ENCODE data around the gene ADCY1.

The ADCY1 gene

DNA sequence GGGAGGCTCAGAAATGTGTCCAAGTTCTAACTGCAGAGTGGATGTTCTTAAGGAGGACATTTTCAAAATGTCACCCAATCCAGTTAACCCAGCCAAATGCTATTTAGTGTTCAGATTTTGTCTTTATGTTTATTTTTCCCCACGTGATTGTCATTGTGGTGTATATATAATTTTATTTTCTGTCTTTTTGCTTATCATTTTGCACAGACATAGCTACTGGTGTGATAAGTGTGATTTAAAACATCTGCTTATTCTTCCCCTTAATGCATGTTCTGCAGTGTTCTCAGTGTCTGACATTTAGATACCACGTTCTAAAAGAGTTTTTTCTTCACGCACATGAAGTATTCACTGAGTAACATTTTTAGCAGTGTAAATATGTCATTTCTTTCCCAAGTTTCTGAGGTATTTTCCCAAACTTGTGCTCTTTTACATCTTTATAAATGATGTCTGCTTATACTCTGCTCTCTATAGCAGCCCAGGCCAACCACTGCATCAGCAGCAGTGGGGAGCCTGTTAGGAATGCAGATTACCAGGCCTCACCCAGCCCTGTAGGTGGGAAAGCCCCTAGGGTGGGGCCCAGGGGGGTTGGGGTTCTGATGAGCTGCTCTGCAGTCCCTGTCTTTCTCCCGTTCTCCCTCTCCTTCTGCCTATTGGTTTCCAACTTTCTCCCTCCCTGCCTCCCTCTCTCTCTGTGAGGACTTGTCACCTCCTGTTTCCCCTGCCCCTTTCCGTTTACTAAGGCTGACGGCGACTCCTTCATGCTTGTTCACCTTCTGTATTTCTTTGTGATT lies 20.8 kb downstream of the ADCY1 start:
- DNase-seq (ENCODE audit: low read depth) = no peak

DNA sequence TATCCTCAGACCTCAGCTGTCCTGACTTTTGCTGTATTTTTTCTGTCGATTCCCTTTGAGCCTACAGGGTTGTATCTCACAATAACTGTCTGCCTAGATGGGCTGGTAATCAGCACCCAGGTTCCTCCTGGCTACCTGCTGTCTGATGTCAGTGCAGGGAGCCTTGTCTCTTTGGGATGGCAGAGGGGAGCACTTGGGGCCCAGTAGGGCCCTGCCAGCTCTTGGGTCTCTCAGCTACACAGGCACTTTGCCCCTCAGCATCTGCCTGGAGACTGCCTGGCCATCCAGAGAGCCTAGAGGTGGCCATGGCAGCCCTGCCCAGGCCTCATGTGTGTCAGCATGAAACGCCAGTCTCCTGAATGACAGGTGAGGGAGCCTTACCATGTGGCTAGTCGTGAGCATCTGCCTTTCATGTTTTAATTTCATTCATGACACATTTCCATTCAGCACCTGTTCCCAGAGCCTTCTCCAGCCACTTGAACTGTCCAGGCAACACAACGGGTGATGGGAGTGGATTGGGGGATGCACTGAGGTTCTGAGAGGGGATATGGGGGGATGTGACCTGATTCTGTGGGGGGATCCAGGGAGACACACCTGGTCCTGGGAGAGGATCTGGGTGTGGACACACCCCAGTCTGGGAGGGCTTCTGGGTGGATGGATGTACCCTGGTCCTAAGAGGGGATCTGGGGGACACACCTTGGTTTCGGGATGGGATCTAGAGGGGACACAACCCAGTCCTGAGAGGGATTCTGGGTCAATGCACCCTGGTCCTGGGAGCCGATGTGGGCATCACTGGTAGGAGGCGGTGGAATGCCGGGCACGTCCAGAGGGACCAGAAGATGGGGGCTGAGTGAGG lies 21.9 kb downstream of the ADCY1 start:
- DNase-seq (ENCODE audit: low read depth) = no peak

DNA sequence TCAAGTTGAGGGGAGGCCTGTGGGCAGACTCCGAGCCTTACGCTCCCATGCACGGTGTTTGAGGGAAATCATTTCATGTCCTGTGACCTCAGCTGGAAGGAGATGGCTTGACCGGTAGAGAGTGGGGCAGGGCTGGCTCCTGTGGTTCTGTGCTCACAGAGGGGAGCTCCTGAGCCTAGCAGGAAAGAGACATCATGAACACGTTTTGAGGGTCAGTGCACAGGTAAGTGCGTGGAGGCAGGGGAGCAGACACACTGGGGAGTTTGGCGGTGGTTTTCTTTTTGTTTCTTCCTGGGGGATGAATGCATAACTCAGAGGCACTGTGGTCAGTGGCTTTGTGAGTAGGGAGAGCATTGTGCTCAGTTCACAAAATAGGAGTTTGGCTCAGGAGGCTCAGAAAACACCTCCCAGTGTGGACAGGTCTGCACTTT lies 22.5 kb downstream of the ADCY1 start:
- no peak for DNase-seq (ENCODE audit: low read depth)

DNA sequence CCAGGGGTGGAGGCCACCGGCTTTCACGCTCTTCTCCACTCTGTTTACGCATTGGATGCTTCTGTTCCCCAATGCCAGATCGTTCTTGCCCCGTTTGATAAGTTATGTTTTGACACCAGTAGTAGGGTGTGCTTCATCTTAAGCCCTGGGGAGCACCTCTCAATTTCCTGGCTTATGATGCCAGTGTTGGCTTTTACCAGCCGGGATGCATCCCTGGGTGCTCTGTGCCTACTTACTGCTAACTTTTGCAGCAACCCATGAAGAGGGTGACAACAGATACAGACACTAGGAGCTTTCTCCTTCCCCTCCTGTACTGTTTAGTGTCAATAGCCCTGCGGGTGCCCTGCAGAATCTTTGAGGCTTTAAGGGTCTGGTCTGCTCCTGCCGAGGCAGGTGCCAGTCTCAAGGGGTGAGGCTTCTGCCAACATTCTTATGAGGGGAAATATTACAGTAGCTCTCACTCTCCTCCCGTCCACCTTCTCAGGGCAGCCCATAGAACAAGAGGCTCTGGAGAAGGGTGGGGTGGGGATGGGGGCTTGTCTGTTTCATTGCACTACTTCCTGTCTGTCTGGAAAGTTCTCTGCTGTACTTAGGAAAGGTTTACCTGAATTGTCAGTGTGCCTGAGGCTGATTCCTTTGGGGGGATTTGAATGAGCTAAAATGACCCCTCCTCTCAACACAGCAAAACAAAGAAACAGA lies 23.3 kb downstream of the ADCY1 start:
- DNase-seq (ENCODE audit: low read depth) = no peak

DNA sequence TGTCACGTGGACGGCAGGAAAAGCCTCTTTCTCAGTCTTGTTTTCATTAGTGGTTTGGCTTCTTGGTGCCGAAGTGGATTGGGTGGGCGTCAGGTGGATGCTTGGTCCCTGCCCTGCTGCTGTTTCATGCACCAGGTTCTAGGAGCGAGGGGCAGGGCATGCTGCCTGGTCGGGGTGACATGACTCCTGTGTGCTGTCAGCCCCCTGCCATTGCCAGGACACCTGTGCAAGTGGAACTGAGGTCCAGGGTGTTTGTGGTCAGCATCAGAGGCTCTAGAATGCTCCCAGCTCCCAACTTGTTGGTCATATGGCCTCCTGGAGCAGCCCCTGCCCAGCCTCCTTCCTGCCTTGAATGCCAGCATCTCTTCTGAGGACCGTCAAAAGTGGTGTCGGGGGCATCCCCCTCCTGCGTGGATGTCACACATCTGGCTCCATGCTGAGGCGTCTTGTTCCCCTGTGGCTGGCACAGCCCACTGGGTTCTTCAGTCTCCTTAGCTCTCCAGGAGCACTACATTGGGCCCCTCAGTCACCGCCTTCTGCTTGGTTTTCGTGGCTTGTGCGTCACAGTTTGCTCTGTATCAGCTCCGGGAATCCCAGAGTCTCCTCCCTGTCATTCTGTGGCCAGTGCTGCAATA lies 24.8 kb downstream of the ADCY1 start:
- DNase-seq (ENCODE audit: low read depth) = no peak

DNA sequence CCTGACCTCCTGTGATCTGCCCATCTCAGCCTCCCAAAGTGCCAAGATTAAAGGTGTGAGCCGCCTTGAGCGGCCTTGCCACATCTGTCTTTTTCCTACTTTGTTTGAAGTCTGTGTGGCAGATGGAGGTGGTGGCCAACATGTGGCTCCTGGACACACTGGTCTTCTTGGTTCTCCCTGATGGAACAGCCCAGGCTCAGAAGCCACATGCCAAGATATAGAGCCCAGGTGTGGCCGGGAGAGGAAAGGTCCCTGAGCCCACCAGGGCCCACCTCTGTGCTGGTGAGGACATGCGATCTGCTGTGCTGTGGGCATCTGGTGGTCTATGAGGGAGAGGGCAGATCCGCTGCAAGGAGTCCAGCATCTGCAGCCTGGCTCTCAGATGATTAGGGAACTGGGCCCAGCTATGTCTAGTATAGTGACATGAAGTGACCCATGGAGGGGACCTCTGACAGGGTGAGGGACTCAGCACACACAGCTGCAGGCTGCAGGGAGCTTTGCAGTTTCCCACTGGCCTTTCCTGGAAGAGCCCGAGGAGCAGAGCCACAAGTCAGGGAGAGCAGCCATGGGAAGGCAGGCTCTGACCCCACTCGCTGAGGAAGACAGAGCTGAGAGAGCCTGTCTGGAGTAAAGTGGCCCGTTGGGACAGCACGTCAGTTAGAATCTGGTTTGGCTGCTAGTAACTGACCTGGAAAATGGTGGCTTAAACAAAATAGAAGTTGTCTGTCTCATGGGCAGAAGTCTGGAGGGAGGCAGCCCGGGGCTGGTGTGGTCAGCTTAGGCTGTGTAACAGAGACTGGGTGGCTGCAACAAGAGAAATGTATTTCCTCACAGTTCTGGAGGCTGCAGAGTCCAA lies 25.9 kb downstream of the ADCY1 start:
- no peak for DNase-seq (ENCODE audit: low read depth)

DNA sequence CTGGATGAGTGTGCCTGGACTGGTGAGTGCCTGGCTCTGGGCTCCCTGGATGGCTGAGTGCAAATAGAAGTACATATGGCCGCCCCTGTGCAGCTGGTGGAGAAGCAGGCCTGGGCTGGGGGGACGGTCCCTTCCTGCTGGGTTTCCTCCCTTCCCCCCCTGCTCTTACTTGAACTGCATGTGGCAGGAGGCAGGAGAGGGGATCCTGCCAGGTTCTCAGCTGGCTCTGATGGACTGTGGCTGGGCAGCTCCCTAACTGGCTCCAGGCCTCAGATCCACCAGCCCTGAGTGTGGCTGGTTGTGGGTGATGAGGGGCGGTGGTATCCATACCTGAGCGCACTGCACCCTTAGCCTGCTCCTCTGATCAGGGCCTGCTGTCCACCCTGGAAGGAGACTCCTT lies 26.9 kb downstream of the ADCY1 start:
- no peak for DNase-seq (ENCODE audit: low read depth)

DNA sequence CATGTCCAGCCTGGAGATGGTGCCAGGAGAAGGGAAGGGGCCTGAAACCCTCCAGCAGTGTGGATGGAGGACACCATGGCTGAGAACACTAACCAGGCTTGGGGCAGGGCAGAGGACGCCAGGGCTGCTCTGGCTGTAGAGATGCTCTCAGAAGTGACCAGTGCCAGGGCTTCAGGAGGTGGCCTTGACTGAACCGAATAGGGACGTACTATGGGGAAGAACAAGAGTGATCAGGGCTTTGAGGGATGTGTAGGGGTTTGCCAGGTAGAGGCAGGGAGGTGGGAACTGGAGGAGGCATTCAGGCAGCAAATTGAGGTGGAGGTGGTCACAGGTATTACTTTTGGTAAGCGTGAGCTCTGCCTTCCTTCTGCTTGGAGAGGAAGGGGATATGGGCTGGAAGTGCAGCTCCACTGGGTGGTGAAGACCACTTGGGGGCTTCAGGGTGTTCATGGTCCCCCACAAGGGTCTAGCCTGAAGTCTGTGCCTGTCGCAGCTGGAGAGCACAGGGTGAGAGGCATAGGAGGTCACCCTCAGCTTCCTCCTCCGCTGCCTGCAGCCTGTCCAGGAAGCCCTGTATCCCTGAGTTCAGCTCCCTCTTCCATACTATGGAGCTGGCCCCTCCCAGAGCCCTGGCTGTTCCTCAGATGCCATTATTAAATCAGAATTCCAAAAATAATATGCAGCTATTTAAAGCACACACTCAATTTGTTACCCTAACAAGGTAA lies 27.8 kb downstream of the ADCY1 start:
- no peak for DNase-seq (ENCODE audit: low read depth)

DNA sequence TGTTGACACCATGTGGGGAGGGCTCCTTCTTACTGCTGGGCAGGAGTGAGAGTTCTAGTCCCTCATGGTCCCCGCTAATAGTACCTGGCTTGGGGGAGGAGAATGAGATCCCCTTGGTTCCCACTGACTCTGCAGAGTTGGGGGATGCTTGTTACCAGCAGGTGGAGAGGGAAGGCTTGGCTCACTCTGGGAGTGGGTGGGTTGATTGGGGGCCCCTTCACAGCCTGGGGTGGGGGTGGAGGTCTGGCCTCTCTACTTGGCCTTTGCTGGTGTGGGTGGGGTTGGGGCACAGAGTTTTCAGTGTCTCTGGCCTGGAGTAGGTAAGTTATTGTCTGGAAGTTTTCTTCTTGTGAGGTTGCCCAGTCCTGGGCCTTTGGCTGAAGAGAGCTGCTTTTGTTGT lies 31.9 kb downstream of the ADCY1 start:
- DNase-seq (ENCODE audit: low read depth) = no peak

DNA sequence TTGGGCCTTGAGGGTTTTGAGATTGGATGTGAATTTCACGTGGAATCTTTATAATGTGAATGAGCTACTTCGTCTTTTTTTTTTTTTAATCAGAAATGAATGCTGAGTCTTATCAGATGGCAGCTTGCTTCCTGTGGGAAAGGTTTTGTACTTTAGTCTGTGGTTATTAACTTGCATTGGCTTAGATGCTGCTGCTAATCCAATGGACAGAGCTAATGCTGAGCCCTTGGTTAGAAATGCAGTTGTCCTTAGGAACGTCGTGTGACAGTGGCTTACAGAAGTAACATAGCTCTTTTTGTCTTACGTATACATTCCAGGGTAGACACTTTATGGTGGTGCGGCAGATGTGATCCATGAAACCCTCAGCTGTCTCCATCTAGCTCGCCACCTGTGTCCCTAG lies 32.8 kb downstream of the ADCY1 start:
- DNase-seq (ENCODE audit: low read depth) = no peak

DNA sequence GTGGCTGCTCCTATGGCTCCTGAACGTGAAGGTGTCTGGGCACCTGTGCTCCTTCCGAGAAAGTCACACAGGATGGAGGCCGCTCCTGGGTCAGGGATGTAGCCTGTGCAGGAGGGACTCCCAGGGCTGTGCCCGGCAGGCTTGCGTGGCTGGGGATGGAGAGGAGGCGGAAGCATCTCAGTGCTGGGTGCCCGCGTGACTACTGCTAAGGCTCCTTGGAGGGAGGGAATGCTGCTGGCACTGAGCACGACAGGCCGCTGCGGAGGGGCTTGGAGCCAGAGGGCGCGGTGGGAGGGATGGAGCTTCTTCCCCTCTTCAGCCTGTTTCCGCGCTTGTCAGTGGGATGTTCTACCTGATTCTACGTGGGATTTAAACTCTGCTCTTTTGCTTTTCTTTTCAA lies 35.0 kb downstream of the ADCY1 start:
- no peak for DNase-seq (ENCODE audit: low read depth)

DNA sequence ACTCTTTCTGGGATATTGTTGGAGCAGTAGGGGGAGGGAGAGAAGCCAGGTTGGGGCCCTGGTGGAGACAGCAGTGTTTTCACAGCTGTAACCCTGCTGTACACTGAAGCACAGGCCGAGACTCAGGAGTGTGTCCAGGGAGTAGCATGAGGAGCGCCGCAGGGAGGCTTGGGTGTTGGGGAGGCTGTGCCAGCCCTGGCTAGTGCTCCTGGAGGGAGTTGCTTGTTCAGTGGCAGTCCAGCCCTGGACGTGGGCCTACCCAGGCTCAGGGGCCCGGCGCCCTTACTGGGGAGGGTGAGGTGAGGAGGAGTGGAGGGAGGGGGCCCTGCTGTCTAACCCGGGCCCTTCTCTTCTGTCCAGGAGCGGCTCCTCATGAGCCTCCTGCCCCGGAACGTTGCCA lies 35.9 kb downstream of the ADCY1 start:
- no peak for DNase-seq (ENCODE audit: low read depth)

DNA sequence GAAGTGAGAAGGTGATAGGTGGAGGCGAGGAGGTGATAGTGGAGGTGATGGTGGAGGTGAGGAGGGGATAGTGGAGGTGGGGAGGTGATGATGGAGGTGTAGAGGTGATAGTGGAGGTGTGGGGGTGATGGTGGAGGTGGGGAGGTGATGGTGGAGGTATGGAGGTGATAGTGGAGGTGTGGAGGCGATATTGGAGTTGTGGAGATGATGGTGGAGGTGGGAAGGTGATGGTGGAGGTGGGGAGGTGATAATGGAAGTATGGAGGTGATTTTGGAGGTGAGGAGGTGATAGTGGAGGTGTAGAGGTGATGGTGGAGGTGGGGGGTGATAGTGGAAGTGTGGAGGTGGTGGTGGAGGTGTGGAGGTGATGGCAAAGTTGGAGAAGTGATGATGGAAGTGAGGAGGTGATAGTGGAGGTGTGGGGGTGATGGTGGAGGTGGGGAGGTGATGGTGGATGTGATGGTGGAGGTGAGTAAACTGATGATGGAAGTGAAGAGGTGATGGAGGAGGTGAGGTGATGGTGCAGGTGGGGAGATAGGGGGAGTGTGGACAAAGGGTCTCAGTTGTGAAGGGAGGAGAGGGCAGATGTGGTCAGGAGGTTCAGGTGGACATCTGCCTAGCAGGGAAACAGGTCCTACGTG lies 36.6 kb downstream of the ADCY1 start:
- no peak for DNase-seq (ENCODE audit: low read depth)

DNA sequence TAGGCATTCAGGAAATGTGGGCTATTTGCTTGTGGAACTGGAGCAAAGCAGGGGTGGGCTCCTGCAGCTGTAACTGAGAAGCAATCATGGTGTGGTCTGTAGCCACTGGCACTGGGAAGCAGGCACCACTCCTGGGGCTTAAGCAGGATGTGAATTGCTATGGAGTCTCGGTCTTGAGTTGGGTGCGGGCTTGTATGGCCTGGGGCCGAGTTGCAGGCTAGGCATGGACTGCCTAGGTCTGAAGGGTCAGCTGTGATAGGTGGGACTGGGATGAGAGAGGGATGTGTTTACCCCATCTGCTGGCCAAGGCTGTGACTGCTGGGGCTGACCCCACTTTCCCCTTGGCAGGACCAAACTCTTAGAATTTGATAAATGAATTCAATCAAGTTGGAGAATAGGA lies 43.0 kb downstream of the ADCY1 start:
- no peak for DNase-seq (ENCODE audit: low read depth)

DNA sequence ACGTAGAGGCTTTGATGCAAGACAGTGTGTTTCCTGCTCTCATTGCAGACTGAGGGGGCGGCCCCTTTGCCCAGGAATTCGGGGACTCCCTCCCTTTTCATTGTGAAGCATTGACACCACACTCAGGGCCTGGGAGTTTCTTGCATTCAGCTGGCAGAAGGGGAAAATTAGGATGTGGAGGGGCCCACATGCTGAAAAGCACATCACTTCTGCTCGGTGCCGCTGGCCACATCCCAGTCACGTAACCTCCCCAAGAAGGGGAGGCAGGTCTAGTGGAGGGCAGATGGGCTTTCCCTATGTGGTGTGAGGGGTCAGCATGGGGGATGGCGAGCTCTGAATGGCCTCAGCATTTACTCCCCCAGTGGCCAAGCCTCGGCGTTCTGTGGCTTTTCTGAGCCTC lies 47.9 kb downstream of the ADCY1 start:
- no peak for DNase-seq (ENCODE audit: low read depth)

DNA sequence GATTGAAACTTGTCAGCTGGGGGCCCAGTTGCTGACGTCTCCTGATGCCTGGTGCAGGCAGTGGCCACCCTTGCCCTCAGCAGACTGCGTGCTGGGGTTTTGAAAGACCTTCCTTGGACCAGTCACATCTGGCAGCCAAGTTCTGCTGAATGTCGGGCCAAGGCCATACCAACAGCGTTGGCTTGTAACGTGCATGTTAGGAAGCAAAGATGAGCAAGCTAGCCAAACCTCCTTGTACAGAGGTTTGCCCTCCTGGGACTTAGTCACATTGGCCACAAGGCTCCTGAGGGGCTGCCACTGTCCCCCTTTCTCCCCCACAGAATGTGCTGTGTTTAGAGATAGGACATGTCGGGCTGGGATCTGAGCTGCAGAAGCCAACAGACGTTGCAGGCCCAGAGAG lies 49.0 kb downstream of the ADCY1 start:
- DNase-seq (ENCODE audit: low read depth) = no peak

DNA sequence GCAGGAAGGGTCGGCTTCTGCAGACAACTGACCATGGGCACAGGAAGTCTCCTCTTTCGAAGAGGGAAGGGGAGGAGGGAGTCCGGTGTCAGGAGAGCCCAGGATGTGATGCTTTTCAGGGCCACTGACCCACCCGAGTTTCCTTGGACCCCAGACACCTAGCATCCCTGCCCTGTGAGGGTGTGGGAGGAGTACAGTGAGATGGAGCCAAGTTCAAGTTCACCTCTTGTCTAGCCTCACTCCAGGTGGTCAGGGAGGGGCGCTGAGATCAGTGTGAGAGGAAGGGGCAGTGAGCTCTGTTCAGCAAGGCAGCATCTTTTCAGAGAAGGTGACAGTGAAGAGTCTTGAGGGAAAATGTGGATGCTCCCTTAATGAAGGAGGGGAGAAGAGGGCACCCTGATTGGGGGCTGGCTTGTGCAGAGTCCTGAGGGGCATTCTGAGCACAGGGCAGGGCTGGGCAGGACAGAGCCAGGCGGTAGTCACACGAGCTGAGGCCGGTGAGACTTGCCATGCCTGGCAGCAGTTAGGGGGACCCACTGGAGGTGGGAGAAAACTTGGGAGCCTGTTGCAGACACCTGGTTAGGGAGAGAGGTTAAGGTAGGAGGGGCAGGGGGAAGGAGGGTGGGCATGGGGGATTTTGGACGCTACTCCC lies 49.7 kb downstream of the ADCY1 start:
- DNase-seq (ENCODE audit: low read depth) = no peak

DNA sequence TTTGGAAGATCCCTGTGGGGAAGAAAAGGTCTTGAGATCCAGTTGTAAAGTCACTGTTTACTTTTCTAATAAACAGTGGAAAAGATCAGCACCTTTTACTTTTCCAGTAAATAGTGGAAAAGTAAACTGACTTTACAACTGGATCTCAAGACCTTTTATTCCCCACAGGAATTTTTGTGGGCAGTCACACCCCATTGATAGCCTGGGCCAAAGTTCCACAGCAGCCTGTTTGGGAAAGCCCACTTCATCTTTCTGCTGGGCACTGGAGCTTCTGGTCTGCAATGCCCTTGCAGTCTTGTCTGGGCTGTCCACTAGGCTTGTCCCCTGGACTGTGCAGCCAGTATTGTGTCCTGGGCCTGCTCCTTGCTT lies 50.2 kb downstream of the ADCY1 start:
- no peak for DNase-seq (ENCODE audit: low read depth)

DNA sequence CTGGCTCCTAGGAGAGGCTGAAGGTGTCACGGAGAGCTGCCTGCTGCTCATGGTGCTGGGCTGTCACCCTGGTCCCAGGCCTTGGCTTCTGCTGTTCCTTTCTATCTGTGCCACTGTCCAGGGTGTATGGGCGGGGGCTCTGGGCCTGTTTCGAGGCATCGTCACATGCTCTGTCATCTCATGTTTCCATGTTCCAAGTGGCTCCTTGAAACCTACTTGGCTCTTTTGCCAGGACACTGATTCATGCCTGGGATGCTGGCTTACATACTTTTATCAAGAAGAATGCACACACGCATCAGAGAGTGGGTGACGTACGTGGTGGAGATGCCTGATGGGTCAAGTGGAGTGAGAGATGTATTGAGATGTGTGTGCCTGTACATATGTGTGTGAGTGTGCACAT lies 50.9 kb downstream of the ADCY1 start:
- no peak for DNase-seq (ENCODE audit: low read depth)

Data from activated gamma-delta T cell treated with anti-CD3 and anti-CD28 coated beads, Interleukin-2, amount 50 U/mL, for 16 hours (primary cell).